ENCODE results near the gene ZCWPW2. TPM values are rescaled to one million over a fixed set of nuclear protein-coding genes. Genes with fewer than 3 reads are reported as not detected.

Gene ZCWPW2
- total RNA-seq, 1 experiment from 2014 or later = 0.81 TPM

GRCh38 chr3:28502397-28502937 lies 153.9 kb downstream of the ZCWPW2 start:
- H3K27ac ChIP-seq = no peak overlapping the region
- no peaks in the 10 kb centered on the region for H3K9me3 ChIP-seq (ENCODE audit: insufficient read depth, low read depth)
- no peaks in the 10 kb centered on the region for H3K79me2 ChIP-seq (ENCODE audit: low read depth)
- ChIA-PET CTCF (no interaction called here), POLR2A (ENCODE audit: unreplicated experiment) (no interaction called here)
- intact Hi-C loops (cut with micrococcal nuclease; ENCODE audit: unreplicated experiment) = no loop called here
- no peaks in the 10 kb centered on the region for H3K4me1 ChIP-seq (replicated peaks; ENCODE audit: insufficient read depth)
- H3K4me2 ChIP-seq = no peak overlapping the region
- no peak for DNase-seq
- H3K4me3 ChIP-seq = no peak overlapping the region
- TF ChIP-seq CTCF (conservative IDR thresholded peaks at IDR 0.05) (no peak), EZH2 (IDR thresholded peaks at IDR 0.05; ENCODE audit: low read depth) (no peak)
- H3K36me3 ChIP-seq (ENCODE audit: low read depth) = no peaks in the 10 kb centered on the region
- H3F3A ChIP-seq (ENCODE audit: insufficient read depth, low read depth) = no peaks in the 10 kb centered on the region
- no peaks in the 10 kb centered on the region for H4K20me1 ChIP-seq (ENCODE audit: insufficient read depth)
- H2AFZ ChIP-seq = no peak overlapping the region
- no TSS peak for BruUV-seq (replicated peaks)
- H3K9me2 ChIP-seq (ENCODE audit: insufficient read depth) = no peaks in the 10 kb centered on the region
- H3K27me3 ChIP-seq (ENCODE audit: insufficient read depth, low read depth) = no peaks in the 10 kb centered on the region

DNA sequence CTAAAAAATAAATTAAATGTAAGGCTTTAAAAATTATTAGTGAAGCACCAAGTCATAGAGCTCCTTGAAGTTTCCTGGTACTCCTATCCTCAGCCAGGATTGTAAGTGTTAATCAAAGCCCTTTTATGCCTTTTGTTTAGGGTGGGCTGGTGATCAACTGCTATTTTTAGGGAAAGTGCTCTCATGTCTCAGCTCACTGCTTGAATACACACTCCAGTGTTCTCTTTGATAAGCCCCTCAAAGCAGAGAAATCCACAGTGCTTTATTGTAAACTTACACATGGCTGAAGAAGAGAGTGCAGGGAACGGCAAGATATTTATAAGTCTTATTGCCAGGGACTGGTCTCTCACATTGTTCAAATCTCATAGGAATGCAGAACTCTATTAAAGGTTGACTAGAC lies 156.5 kb downstream of the ZCWPW2 start:
- ChIA-PET POLR2A (ENCODE audit: unreplicated experiment) (no interaction called here), CTCF (no interaction called here)
- Histone ChIP-seq H3K4me2 (no peak overlapping the region), H3F3A (ENCODE audit: insufficient read depth, low read depth) (no peaks in the 10 kb centered on the region), H3K27ac (no peak overlapping the region), H3K27me3 (ENCODE audit: insufficient read depth, low read depth) (no peaks in the 10 kb centered on the region), H3K9me2 (ENCODE audit: insufficient read depth) (no peaks in the 10 kb centered on the region), H3K9me3 (ENCODE audit: insufficient read depth, low read depth) (no peaks in the 10 kb centered on the region), H3K36me3 (ENCODE audit: low read depth) (no peaks in the 10 kb centered on the region), H3K4me3 (no peak overlapping the region), H2AFZ (no peak overlapping the region), H3K79me2 (ENCODE audit: low read depth) (no peaks in the 10 kb centered on the region), H4K20me1 (ENCODE audit: insufficient read depth) (no peaks in the 10 kb centered on the region), H3K4me1 (replicated peaks; ENCODE audit: insufficient read depth) (no peaks in the 10 kb centered on the region)
- no peak for TF ChIP-seq EZH2 (IDR thresholded peaks at IDR 0.05; ENCODE audit: low read depth)
- TF ChIP-seq CTCF (conservative IDR thresholded peaks at IDR 0.05) = no peak
- no peak for DNase-seq
- BruUV-seq (replicated peaks) = no TSS peak
- intact Hi-C loops (cut with micrococcal nuclease; ENCODE audit: unreplicated experiment) = no loop called here

DNA sequence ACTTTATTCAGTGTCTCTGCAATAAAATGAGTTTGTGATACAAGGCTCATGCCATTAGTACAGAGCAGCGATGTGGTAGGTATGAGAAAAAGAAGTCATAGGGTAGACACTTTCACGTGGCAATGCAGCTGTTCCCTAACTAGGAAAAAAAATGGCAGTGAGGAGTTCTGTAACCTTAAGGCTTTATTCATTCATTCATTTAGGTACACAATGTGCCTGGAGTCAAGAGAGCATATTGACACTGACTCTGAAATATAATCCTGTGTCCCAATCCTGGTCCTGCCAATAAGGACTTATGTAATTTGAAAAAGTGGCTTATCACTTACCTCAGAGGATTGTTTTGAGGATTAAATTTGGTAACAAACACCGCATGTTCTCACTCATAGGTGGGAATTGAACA lies 173.1 kb downstream of the ZCWPW2 start:
- no peak for TF ChIP-seq CTCF (conservative IDR thresholded peaks at IDR 0.05)
- TF ChIP-seq EZH2 (IDR thresholded peaks at IDR 0.05; ENCODE audit: low read depth) = no peak
- ChIA-PET CTCF (no interaction called here), POLR2A (ENCODE audit: unreplicated experiment) (no interaction called here)
- H3K79me2 ChIP-seq (ENCODE audit: low read depth) = no peaks in the 10 kb centered on the region
- no peaks in the 10 kb centered on the region for H3K9me3 ChIP-seq (ENCODE audit: insufficient read depth, low read depth)
- no peaks in the 10 kb centered on the region for H3K9me2 ChIP-seq (ENCODE audit: insufficient read depth)
- no peaks in the 10 kb centered on the region for H3K36me3 ChIP-seq (ENCODE audit: low read depth)
- DNase-seq = no peak
- H4K20me1 ChIP-seq (ENCODE audit: insufficient read depth) = no peaks in the 10 kb centered on the region
- intact Hi-C loops (cut with micrococcal nuclease; ENCODE audit: unreplicated experiment) = no loop called here
- H3K27ac ChIP-seq = no peak overlapping the region
- no peaks in the 10 kb centered on the region for H3F3A ChIP-seq (ENCODE audit: insufficient read depth, low read depth)
- no peak overlapping the region for H3K4me2 ChIP-seq
- no peak overlapping the region for H2AFZ ChIP-seq
- H3K4me1 ChIP-seq (replicated peaks; ENCODE audit: insufficient read depth) = no peaks in the 10 kb centered on the region
- no TSS peak for BruUV-seq (replicated peaks)
- no peaks in the 10 kb centered on the region for H3K27me3 ChIP-seq (ENCODE audit: insufficient read depth, low read depth)
- H3K4me3 ChIP-seq = no peak overlapping the region

Data from PC-9 (cell line).